ENCODE data around the gene CEP85L. TPM values are rescaled to one million over a fixed set of nuclear protein-coding genes. Genes with fewer than 3 reads are reported as not detected.

CEP85L gene
- total and polyA plus RNA-seq, 10 of the 15 experiments (the other 5 are each of a cell fraction or from before 2014, with no cell fraction given) = 1.8 to 10.9 (median 7.1) TPM

- Histone ChIP-seq H3K27me3 (replicated peaks in 1 of 2; ENCODE audit: control insufficient read depth in 2 of 2, insufficient read depth in 2 of 2, low read length in 1 of 2) (no peaks in the 10 kb centered on the region), H3K4me3 (no peak overlapping the region), H3K27ac (ENCODE audit: control insufficient read depth, insufficient read depth) (no peak overlapping the region), H3K4me2 (ENCODE audit: control insufficient read depth, insufficient read depth) (no peak overlapping the region), H3K4me1 (ENCODE audit: control insufficient read depth, insufficient read depth, low read length) (no peaks in the 10 kb centered on the region), H3K36me3 (ENCODE audit: control insufficient read depth in 2 of 2, insufficient read depth in 2 of 2, low read length in 1 of 2) (no peaks in the 10 kb centered on the region), H2AFZ (ENCODE audit: control insufficient read depth, low read depth, low read length) (no peak overlapping the region), H3K9me3 (replicated peaks; ENCODE audit: control insufficient read depth, insufficient read depth, low read length) (no peaks in the 10 kb centered on the region; the same call in 1 of the 3 replicates), H3K9ac (ENCODE audit: control insufficient read depth, insufficient read depth, low read length) (no peak overlapping the region), H4K20me1 (ENCODE audit: control insufficient read depth, insufficient read depth) (no peaks in the 10 kb centered on the region), H3K79me2 (ENCODE audit: control insufficient read depth, insufficient read depth, low read length) (no peaks in the 10 kb centered on the region)
- intact Hi-C loops (cut with micrococcal nuclease; ENCODE audit: unreplicated experiment) = no loop called here
- no TSS peak for BruUV-seq (replicated peaks)
- POLR2A ChIA-PET = no interaction called here
- RAD21 ChIA-PET (ENCODE audit: unreplicated experiment) = no interaction called here
- in situ Hi-C loops (cut with MboI) = no loop called here
- no peak for FAIRE-seq
- 89% methylated on average over 5 of the region's 5 CpGs for WGBS (ENCODE audit: insufficient coverage, insufficient replicate concordance, low lambda C conversion rate, missing lambda C conversion rate)
- SMC1A ChIA-PET (ENCODE audit: uncharacterized antibody, unreplicated experiment) = interaction anchor here (1.2 to 1.5 kb wide), 2 partner anchors 31 to 212 kb away, joined by 3 to 6 read pairs; no protein-coding TSS in a partner anchor
- CTCF ChIA-PET = interaction anchor here (0.9 kb wide), 1 partner anchor 9 kb away, joined by 3 read pairs; no protein-coding TSS in a partner anchor
- no peak for DNase-seq (ENCODE audit: low read depth, low spot score)
- ATAC-seq = no peak
- TF ChIP-seq BCLAF1 (IDR thresholded peaks at IDR 0.05) (no peak), IKZF2 (IDR thresholded peaks at IDR 0.05) (no peak), CHD4 (IDR thresholded peaks at IDR 0.05) (no peak), CREB1 (IDR thresholded peaks at IDR 0.05; ENCODE audit: low read depth) (no peak), ZBED1 (IDR thresholded peaks at IDR 0.05; ENCODE audit: borderline replicate concordance) (no peak), RB1 (IDR thresholded peaks at IDR 0.05; ENCODE audit: borderline replicate concordance) (no peak), HSF1 (IDR thresholded peaks at IDR 0.05; ENCODE audit: low read depth, low read length) (no peak), MTA2 (IDR thresholded peaks at IDR 0.05; ENCODE audit: low read depth) (no peak), HCFC1 (IDR thresholded peaks at IDR 0.05; ENCODE audit: low read length) (no peak), MEF2B (IDR thresholded peaks at IDR 0.05; ENCODE audit: partially characterized antibody, poor library complexity, severe bottlenecking) (no peak), E2F8 (IDR thresholded peaks at IDR 0.05; ENCODE audit: low read depth, partially characterized antibody) (no peak), ZSCAN29 (IDR thresholded peaks at IDR 0.05) (no peak), PRDM15 (CRISPR knock-in tag; IDR thresholded peaks at IDR 0.05) (no peak)
Observed at GRCh38 chr6:118596774-118597320, 54.5 kb downstream of the CEP85L start.

Data from GM12878 (cell line).